RWPE2 (cell line): Measurements from ENCODE around the gene TMEM87A.
A peak's percentile ranks its signal among the peaks of the same experiment; 100 is the strongest.
"Not testable (repeated sequence)": the region's sequence is repeated elsewhere in the genome, so short reads cannot be mapped to it uniquely, and the experiment has no call there.

Experiments used
- ATAC-seq: fragments of 200-7000 bp; cut with Tn5 transposase; 3 replicates; pipeline ENCODE4 v1.9.1; 2021; ENCODE audit warnings: low read depth
- DNase-seq: peaks from one replicate; pipeline ENCODE4 v3.0.0-alpha.2; 2020; ENCODE audit warnings: low spot score
- H3K27ac ChIP-seq: fragments of 450-650 bp; 2 replicates; pipeline ENCODE4 v1.5.1; 2017; ENCODE audit warnings: mild to moderate bottlenecking; ENCODE audit not compliant: poor library complexity, severe bottlenecking
- H3K27me3 ChIP-seq: fragments of 250-450 bp; sonication (Bioruptor Pico); 2 replicates; pipeline ENCODE4 v1.5.1; 2021; ENCODE audit warnings: mild to moderate bottlenecking, moderate library complexity; ENCODE audit not compliant: insufficient read depth, poor library complexity, severe bottlenecking
- H3K36me3 ChIP-seq: fragments of 250-450 bp; sonication (Bioruptor Pico); 2 replicates; pipeline ENCODE4 v1.5.1; 2020; ENCODE audit warnings: low read depth, mild to moderate bottlenecking, moderate library complexity
- H3K4me1 ChIP-seq: fragments of 250-450 bp; sonication (Bioruptor Pico); 2 replicates; pipeline ENCODE4 v1.5.1; 2021; ENCODE audit warnings: mild to moderate bottlenecking, moderate library complexity; ENCODE audit not compliant: insufficient read depth, poor library complexity, severe bottlenecking
- H3K4me3 ChIP-seq: fragments of 250-450 bp; sonication (Bioruptor Pico); 2 replicates; pipeline ENCODE4 v1.5.1; 2021; ENCODE audit warnings: mild to moderate bottlenecking, moderate library complexity; ENCODE audit not compliant: severe bottlenecking
- H3K9me3 ChIP-seq: fragments of 250-450 bp; sonication (Bioruptor Pico); 2 replicates; pipeline ENCODE4 v1.5.1; 2021; ENCODE audit warnings: mild to moderate bottlenecking, moderate library complexity; ENCODE audit not compliant: severe bottlenecking
- CTCF ChIP-seq: fragments of 450-650 bp; IDR thresholded peaks from one replicate; pipeline ENCODE4 v1.5.1; 2017; ENCODE audit warnings: mild to moderate bottlenecking, moderate library complexity; ENCODE audit not compliant: poor library complexity, severe bottlenecking

TMEM87A gene

GRCh38 chr15:42272939-42273899 is at the start of gene TMEM87A, which contains the start of gene GANC:
TSS of gene TMEM87A (minus strand) at chr15:42273433. CDS start at chr15:42273398, 35 bp downstream.
TSS of gene GANC (plus strand) at chr15:42273201. CDS start at chr15:42274482, 1,281 bp downstream.
- TF ChIP-seq CTCF, result no peak
- peak within 1 kb of the TSS; percentile 95 for H3K27ac ChIP-seq
- H3K9me3 ChIP-seq, result no peaks in the 10 kb centered on the region
- peak within 1 kb of the TSS; percentile 75 for H3K4me3 ChIP-seq
- peaks cover 17% of the 10 kb centered on the region for H3K4me1 ChIP-seq
- peak; percentile 86 for ATAC-seq
- peak; percentile 100 for DNase-seq
- H3K36me3 ChIP-seq, result peaks cover 47% of the 10 kb centered on the region
- H3K27me3 ChIP-seq, result no peaks in the 10 kb centered on the region

- Histone ChIP-seq H3K27me3 (no peaks in the 10 kb centered on the region), H3K36me3 (peaks cover 10% of the 10 kb centered on the region), H3K4me1 (no peaks in the 10 kb centered on the region), H3K4me3 (no peak overlapping the region), H3K27ac (no peak overlapping the region), H3K9me3 (no peaks in the 10 kb centered on the region)
- TF ChIP-seq CTCF, result no peak
- no peak for ATAC-seq
- DNase-seq, result no peak
Observed at GRCh38 chr15:42319206-42319605, 46.0 kb upstream of the TMEM87A start.

GRCh38 chr15:42316282-42316805 is 43.1 kb upstream of the TMEM87A start:
- not testable (repeated sequence) for ATAC-seq, H3K9me3 ChIP-seq, DNase-seq, H3K4me1 ChIP-seq, H3K27ac ChIP-seq, H3K4me3 ChIP-seq, H3K27me3 ChIP-seq
- peaks cover 14% of the 10 kb centered on the region for H3K36me3 ChIP-seq

GRCh38 chr15:42315521-42315920 is 42.3 kb upstream of the TMEM87A start:
- ATAC-seq, result no peak

More at GRCh38 chr15:42315521-42315920, 42.3 kb upstream of the TMEM87A start:
- Histone ChIP-seq H3K4me1 (no peaks in the 10 kb centered on the region), H3K36me3 (peaks cover 19% of the 10 kb centered on the region), H3K27ac (no peak overlapping the region), H3K27me3 (no peaks in the 10 kb centered on the region), H3K4me3 (no peak overlapping the region), H3K9me3 (no peaks in the 10 kb centered on the region)
- TF ChIP-seq CTCF, result no peak
- no peak for DNase-seq
